ENCODE measurements around the gene CDC42EP4.
"Not testable (repeated sequence)": the region's sequence is repeated elsewhere in the genome, so short reads cannot be mapped to it uniquely, and the experiment has no call there.

CDC42EP4 gene

DNA sequence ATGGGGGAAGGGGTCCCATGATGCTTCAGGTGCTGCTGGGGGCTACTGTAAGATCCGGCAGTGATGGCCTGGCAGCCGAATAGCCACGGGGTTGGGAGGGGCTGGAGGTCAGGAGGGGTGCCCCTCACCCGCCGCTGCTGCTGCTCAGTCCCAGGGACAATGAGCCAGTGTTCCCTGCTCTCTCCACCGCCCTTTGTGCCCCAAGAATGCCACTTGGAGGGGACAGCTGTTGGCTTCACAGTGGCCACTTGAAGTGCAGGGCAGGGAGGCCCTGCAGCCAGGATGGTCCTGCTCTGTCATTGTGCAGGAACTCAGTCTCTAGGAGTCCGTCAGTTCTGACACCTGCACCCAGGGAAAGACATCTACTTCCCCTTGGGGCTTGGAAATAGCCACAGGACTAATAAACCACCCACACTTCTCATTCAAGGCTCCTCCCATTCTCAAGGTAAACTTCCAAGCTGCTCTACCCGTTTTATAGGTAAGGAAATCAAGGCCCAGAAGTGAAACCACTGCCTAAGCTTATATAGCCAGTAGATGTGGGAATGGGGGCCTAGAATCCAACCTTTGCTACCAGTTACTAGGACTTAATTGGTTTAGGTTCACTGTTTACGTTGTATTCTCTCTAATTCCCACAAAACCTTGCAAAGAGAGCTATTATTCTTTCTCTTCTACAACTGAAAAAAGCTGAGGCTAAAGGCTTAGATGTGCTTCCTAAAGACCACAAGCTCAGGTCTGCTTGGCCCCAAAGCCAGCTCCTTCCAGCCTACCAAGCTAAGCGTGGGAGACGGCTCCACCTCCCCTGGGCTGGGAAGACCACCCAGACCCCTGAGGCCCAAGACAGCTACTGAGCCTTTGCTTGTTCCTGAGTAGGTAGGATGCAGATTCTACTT is 43.9 kb downstream of the CDC42EP4 start:
- Mint-ChIP-seq H3K9me3 (no peaks in the 10 kb centered on the region), H3K27ac (no peak overlapping the region), H3K4me1 (peaks cover 9% of the 10 kb centered on the region), H3K4me3 (no peak overlapping the region), H3K27me3 (peaks cover 8% of the 10 kb centered on the region), H3K36me3 (no peaks in the 10 kb centered on the region)
- no peak for ATAC-seq

DNA sequence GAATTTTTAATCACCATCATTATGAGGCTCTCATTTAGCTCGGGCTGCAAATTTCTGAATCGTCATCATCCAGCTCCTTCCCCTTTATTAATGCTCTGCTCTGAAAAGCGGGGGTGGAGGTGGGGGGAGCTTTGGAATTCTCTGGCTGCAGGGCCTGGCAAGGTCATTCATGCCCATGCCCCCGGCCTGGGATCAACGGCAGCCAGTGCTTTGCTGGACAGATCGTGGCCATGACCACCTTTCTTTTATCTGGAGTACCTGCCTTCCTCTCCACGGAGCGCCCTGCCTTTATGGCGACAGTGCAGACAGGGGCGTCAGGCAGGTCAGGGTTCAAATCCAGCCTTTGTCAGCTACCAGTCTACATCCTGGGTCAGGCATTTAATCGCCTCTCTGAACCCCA is 45.0 kb downstream of the CDC42EP4 start:
- H3K9me3 Mint-ChIP-seq = no peaks in the 10 kb centered on the region
- no peak overlapping the region for H3K27ac Mint-ChIP-seq
- H3K27me3 Mint-ChIP-seq = peaks cover 18% of the 10 kb centered on the region
- no peaks in the 10 kb centered on the region for H3K36me3 Mint-ChIP-seq
- peaks cover 9% of the 10 kb centered on the region for H3K4me1 Mint-ChIP-seq
- no peak for ATAC-seq
- H3K4me3 Mint-ChIP-seq = no peak overlapping the region

DNA sequence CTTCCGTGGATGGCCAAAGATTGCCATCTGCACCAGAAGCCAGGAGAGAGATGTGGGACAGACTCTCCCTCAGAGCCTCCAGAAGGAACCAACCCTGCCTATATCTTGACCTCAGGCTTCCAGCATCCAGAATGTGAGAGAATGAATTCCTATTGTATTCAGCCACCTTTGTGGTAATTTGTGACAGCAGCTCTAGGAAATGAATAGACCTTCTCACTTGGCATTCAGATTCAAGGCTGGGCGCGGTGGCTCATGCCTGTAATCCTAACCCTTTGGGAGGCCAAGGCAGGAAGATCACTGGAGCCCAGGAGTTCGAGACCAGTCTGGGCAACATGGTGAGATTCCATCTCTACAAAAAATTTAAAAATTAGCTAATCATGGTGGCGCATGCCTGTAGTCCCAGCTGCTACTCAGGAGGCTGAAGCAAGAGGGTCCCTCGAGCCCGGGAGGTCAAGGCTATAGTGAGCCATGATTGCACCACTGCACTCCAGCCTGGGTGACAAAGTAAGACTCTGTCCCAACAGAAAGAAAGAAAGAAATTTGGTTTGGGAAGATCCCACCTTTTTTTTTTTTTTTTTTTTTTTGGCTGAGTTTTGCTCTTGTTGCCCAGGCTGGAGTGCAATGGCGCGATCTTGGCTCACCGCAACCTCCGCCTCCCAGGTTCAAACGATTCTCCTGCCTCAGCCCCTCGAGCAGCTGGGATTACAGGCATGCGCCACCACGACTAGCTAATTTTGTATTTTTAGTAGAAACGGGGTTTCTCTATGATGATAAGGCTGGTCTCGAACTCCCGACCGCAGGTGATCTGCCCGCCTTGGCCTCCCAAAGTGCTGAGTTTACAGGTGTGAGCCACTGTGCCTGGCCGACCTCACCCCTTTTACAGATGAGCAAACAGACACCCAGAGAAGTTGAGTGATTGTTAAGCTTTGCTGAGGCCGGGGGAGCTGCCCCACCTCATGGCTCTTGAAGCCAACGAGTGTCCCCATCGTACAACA is 45.9 kb downstream of the CDC42EP4 start:
- H3K36me3 Mint-ChIP-seq = no peaks in the 10 kb centered on the region
- H3K4me3 Mint-ChIP-seq = no peak overlapping the region
- no peak overlapping the region for H3K27ac Mint-ChIP-seq
- H3K9me3 Mint-ChIP-seq = no peaks in the 10 kb centered on the region
- peaks cover 27% of the 10 kb centered on the region for H3K27me3 Mint-ChIP-seq
- H3K4me1 Mint-ChIP-seq = peaks cover 4% of the 10 kb centered on the region
- no peak for ATAC-seq

DNA sequence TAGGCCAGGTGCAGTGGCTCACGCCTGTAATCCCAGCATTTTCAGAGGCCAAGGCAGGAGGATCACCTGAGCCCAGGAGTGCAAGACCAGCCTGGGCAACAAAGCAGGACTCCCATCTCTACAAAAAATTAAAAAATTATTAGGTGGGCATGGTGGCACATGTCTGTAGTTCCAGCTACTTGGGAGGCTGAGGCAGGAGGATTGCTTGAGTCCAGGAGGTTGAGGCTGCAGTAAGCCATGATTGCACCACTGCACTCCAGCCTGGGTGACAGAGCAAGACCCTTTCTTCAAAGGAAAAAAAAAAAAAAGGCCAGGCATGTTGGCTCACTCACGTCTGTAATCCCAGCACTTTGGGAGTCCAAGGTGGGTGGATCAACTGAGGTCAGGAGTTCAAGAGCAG is 47.4 kb downstream of the CDC42EP4 start:
- not testable (repeated sequence) for H3K27ac Mint-ChIP-seq, H3K4me1 Mint-ChIP-seq, H3K36me3 Mint-ChIP-seq, H3K9me3 Mint-ChIP-seq, H3K4me3 Mint-ChIP-seq, ATAC-seq
- peaks cover 30% of the 10 kb centered on the region for H3K27me3 Mint-ChIP-seq

DNA sequence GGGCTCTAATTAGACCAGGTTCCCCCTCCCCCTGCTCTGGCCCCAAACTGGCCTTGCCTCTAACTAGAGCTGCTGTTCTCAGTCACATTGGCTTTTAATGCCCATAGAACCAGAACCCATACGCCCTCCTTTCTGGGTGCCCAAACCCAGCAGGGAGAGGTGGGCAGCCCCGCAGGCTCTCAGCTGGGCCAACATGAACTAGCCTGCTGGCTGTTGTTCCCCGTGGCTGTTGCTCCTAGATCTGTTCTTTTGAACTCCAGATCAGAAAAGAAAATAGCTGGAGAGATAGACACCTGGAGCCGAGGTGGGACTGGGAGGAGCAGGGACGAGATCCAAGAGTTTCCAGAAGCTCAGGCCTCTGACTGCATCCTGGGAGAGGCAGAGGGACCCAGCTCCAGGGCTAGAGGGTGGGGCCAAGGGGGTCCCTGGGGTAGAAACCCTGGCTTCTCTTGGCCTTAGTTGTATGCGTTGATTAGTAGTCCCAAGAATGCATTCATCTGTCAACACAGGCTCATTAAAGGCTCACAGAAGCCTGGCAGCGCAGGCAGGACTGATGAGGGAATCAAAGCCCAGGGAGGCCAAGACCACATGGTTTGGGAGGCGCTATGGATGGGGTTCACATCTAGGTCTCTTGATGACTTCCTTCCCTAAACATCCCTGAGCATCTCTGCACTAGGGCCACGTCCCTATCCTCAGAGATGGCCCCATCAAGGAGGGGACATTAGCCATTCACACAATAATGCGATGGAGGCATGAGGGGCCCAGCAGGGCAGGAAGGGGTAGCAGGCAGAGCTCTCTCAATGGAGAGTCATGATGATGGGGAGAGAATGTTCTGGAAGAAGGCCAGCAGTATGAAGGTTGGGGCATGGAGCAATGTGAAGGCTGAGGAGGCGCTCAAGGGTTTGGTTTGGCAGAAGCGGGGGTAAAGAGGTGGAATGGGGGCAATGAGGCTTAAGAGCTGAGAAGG is 48.8 kb downstream of the CDC42EP4 start:
- H3K27ac Mint-ChIP-seq = no peak overlapping the region
- H3K27me3 Mint-ChIP-seq = peaks cover 39% of the 10 kb centered on the region
- no peak for ATAC-seq

DNA sequence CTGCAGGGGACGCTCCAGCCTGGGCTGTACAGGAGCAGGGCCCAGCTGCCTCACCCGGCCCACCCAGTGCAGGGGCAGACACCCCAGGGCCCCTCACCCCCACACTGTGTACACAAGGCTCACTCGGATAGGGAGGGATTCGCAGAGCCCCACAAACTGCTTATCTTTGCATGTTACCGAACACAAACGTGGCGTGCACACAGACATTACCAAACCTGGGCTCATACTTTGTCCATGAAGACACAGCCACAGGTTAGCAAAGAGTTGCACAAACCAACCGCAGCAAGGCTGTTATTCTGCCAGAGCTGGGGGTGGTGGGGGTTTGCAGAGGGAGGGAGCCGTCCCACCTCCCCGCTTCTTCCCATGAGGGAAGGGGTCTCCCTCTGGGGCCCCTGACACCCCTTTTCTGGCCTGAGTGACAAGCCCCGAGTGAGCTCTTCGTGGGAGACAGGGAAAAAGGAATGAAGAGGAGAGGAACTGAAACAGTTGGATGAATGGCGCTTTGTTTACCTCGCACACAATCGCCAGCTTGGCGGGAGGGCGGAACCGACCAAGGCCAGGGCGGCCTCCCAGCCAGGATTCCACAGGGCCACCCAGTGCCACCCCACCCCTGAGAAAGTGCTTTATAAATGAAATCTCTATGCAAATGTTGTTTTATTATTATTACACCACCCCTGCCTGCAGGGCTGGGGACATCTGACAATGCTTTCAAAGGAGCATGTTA is 49.7 kb downstream of the CDC42EP4 start:
- no peaks in the 10 kb centered on the region for H3K4me1 Mint-ChIP-seq
- no peak overlapping the region for H3K27ac Mint-ChIP-seq
- ATAC-seq = peak; percentile 42
- no peaks in the 10 kb centered on the region for H3K9me3 Mint-ChIP-seq
- no peak overlapping the region for H3K4me3 Mint-ChIP-seq
- H3K27me3 Mint-ChIP-seq = peaks cover 39% of the 10 kb centered on the region
- H3K36me3 Mint-ChIP-seq = no peaks in the 10 kb centered on the region

More for the DNA sequence above, 48.8 kb downstream of the CDC42EP4 start:
- no peak overlapping the region for H3K4me3 Mint-ChIP-seq
- H3K4me1 Mint-ChIP-seq = no peaks in the 10 kb centered on the region
- no peaks in the 10 kb centered on the region for H3K36me3 Mint-ChIP-seq
- no peaks in the 10 kb centered on the region for H3K9me3 Mint-ChIP-seq

DNA sequence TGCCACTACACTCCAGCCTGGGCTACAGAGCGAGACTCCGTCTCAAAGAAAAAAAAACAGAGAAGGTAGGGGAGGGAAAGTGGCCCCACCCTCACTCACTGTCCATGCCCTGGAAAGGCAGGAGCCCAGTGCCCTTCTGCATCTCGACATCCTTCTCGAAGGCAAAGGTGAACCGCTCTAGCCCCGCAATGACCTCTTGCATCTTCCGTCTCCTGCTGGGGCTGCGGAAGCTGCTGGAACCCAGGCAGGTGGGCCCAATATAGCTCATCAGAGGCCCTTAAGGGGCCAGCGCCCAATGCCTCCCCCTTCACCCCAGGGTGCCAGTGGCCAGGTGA is 50.2 kb downstream of the CDC42EP4 start, which contains the start of gene CPSF4L:
Gene CPSF4L (minus strand): TSS at position 264 of the 335 bp plus-strand sequence. CDS start 62 bp downstream, at position 202.
- H3K36me3 Mint-ChIP-seq = no peaks in the 10 kb centered on the region
- no peak for ATAC-seq
- no peaks in the 10 kb centered on the region for H3K4me1 Mint-ChIP-seq
- H3K27ac Mint-ChIP-seq = no peak within 1 kb of the TSS
- H3K9me3 Mint-ChIP-seq = no peaks in the 10 kb centered on the region
- H3K27me3 Mint-ChIP-seq = peaks cover 39% of the 10 kb centered on the region
- H3K4me3 Mint-ChIP-seq = no peak within 1 kb of the TSS

DNA sequence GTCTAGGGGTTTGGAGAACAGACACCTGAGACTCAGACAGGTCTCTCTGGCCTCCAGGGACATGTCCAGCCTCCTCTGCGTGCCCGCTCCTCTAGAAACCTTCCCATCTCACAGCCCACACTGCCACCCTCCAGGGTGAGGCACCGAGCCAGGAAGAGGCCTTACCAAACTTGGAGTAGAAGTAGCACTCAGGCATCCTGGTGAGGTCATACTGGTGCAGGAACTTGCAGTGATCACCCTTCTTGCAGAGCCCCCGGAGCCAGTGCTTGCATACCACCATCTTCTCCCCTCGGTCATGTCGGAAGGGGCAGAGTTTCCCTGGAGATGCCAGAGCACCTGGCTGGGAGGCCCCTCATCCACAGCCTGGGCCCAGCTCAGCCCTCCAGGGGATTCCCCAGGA is 54.3 kb downstream of the CDC42EP4 start:
- Mint-ChIP-seq H3K4me3 (no peak overlapping the region), H3K9me3 (no peaks in the 10 kb centered on the region), H3K36me3 (no peaks in the 10 kb centered on the region), H3K4me1 (peaks cover 5% of the 10 kb centered on the region), H3K27me3 (peaks cover 27% of the 10 kb centered on the region), H3K27ac (no peak overlapping the region)
- no peak for ATAC-seq

DNA sequence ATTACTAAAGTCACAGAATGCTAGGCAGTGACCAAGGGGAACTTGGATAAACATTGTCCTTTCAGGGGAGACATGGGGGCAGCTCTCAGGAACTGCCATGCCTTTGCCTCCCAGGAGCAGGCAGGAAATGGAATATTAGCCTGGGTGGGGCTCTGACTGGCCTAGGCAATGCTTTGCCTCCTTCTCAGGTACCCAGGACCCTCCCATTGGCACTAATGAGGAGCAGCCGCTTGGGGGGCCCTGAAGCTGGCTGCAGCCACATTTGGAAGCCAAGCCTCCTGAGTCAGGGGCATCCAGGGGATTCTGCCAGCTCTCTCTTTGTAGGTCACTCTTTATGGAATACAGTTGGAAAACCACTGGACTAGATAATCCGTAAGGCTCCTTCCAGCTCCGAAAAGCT is 55.6 kb downstream of the CDC42EP4 start:
- H3K4me1 Mint-ChIP-seq = peaks cover 5% of the 10 kb centered on the region
- H3K27me3 Mint-ChIP-seq = peaks cover 15% of the 10 kb centered on the region
- ATAC-seq = no peak
- H3K36me3 Mint-ChIP-seq = no peaks in the 10 kb centered on the region
- no peak overlapping the region for H3K4me3 Mint-ChIP-seq
- no peak overlapping the region for H3K27ac Mint-ChIP-seq
- no peaks in the 10 kb centered on the region for H3K9me3 Mint-ChIP-seq

DNA sequence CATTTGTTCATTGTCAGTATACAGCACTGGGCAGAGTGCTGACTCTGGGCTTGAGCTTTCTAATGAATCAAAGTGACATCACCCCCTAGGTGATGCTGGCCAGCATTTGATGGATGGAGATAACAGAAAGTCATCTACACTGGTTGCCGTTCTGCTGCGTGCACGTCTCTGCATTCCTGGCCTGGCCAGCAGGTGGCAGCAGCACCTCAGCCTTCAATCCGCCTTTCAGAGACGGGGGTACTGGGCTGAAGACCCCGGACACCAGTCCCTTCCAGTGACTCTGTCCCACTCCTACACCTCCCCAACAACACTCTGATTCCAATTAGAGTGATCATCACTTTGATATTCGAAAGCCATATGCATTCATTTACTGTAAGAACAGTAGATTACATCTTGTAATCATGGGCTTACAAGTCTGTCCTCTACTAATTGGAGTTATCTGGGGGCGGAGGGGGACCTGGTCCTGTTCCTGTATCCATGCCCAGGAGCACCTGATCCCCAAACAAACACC is 56.1 kb downstream of the CDC42EP4 start:
- peak; percentile 77 for ATAC-seq
- Mint-ChIP-seq H3K4me3 (no peak overlapping the region), H3K4me1 (peaks cover 5% of the 10 kb centered on the region), H3K36me3 (no peaks in the 10 kb centered on the region), H3K27me3 (peaks cover 10% of the 10 kb centered on the region), H3K9me3 (no peaks in the 10 kb centered on the region), H3K27ac (no peak overlapping the region)

DNA sequence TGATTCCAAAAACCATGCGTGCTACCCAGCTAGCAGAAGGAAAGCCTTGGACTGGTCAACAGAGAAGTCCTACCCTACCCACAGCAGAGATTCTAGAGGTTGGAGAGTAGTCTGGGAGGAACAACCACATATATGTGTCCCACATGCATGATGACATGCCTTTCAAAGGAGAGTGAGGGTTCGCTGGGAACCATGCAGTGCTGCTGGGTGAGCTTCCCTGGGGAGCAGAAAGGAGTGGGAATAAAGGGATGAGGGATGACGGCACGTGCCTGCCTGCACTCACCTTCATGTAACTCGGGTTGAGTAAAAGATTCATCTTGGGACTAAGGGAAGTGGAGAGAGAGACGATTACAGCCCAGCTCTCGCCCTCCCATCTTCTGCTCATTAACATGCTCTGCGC is 59.9 kb downstream of the CDC42EP4 start:
- Mint-ChIP-seq H3K4me1 (peaks cover 5% of the 10 kb centered on the region), H3K36me3 (peaks cover 7% of the 10 kb centered on the region), H3K4me3 (no peak overlapping the region), H3K9me3 (no peaks in the 10 kb centered on the region), H3K27me3 (no peaks in the 10 kb centered on the region), H3K27ac (no peak overlapping the region)
- no peak for ATAC-seq

DNA sequence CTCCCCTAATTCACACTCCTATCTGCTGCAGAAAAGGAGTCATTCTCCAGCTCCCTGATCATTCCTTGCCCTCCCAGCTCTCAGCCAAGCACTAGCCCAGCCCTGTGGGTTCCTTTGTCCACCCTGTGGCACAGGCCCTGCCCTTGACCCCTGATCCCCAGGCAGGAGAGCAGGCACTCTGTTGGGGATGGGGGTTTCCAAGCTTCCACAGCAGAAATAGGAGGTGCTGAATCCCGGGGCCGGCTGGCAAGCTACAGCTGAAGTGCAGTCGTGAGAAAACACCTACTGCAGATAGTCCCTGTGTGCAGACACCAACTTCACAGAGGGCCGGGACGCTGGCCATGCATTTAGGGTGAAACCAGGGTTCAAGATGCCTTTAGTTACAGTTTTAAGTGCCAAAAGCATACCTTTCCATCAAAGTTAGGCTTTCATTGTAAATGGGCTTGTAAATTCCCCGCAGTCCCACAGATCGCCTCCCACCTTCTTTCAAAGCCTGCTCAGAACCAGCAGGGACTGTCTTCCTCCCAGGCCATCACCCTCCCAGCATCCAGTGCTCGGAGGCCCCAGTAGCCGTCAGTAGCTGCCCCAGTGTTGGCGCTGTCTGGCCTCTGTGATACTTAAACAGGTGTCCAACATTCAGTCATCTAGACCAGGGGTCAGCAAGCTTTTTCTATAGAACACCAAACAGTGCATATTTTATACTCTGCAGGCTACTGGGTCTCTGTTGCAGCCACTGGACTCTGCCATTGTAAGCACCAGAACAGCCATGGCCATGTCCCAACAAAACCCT is 60.8 kb downstream of the CDC42EP4 start:
- Mint-ChIP-seq H3K4me3 (no peak overlapping the region), H3K9me3 (no peaks in the 10 kb centered on the region), H3K27me3 (no peaks in the 10 kb centered on the region), H3K36me3 (peaks cover 7% of the 10 kb centered on the region), H3K27ac (no peak overlapping the region), H3K4me1 (peaks cover 5% of the 10 kb centered on the region)
- no peak for ATAC-seq

DNA sequence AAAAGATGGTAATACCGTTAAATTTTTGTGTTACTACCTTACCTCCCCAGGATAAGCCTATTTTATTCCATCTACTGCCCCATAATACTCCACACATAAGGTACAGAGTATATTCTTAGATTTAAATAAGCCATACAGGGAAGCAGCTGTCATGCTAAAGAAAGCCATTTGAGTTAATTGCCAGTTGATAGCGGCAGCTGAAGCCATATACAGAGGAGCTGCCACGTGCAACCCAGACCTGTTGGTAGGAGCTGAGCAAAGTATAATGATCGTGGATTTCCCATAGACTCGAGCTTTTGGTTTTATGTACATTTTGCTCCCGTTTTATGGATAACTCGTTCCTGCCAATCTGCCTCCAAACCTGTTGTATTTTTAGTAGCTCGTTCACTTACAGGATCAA is 62.1 kb downstream of the CDC42EP4 start:
- H3K36me3 Mint-ChIP-seq = peaks cover 11% of the 10 kb centered on the region
- H3K27me3 Mint-ChIP-seq = no peaks in the 10 kb centered on the region
- no peaks in the 10 kb centered on the region for H3K4me1 Mint-ChIP-seq
- H3K9me3 Mint-ChIP-seq = no peaks in the 10 kb centered on the region
- H3K27ac Mint-ChIP-seq = no peak overlapping the region
- no peak overlapping the region for H3K4me3 Mint-ChIP-seq
- ATAC-seq = no peak

Data from stimulated activated memory B cell treated with anti-CD40 and anti-IgM and Interleukin-4, amounts not matched to agents 10 μg/mL and 1 μg/mL and 100 μg/mL, for 72 hours (primary cell).